K562 (cell line): ENCODE results near the gene MCAT. TPM values are rescaled to one million over a fixed set of nuclear protein-coding genes. Genes with fewer than 3 reads are reported as not detected.

Experiments used
- ARID4B ChIP-seq: sonication (generic); formaldehyde crosslinking; IDR thresholded peaks from 2 replicates; pipeline ENCODE4 v1.8.0; 2022; ENCODE audit warnings: mild to moderate bottlenecking, missing genetic modification reagents
- ASH1L ChIP-seq: fragments of 450-650 bp; IDR thresholded peaks from 2 replicates; pipeline ENCODE4 v1.6.1; 2018; ENCODE audit warnings: borderline replicate concordance, mild to moderate bottlenecking, low read depth; ENCODE audit not compliant: partially characterized antibody
- CTCFL ChIP-seq: IDR thresholded peaks from 2 replicates; pipeline ENCODE4 v1.6.1; 2011; ENCODE audit warnings: borderline replicate concordance, low read depth, mild to moderate bottlenecking, moderate library complexity, low read length; ENCODE audit not compliant: insufficient read depth, poor library complexity, severe bottlenecking
- FOXA1 ChIP-seq: fragments of 450-650 bp; IDR thresholded peaks from 2 replicates; pipeline ENCODE4 v1.6.1; 2016; ENCODE audit warnings: mild to moderate bottlenecking, borderline replicate concordance
- KAT2B ChIP-seq: IDR thresholded peaks from one replicate; pipeline ENCODE4 v1.6.1; 2012; ENCODE audit warnings: low read depth, mild to moderate bottlenecking, control low read depth, inconsistent platforms, low read length, moderate library complexity
- LEF1 ChIP-seq: fragments of 450-650 bp; IDR thresholded peaks from 2 replicates; pipeline ENCODE4 v1.6.1; 2016; ENCODE audit warnings: mild to moderate bottlenecking
- MCM3 ChIP-seq: fragments of 450-650 bp; IDR thresholded peaks from 2 replicates; pipeline ENCODE4 v1.6.1; 2016
- MNT ChIP-seq, 2 experiments: fragments of 450-650 bp; conservative IDR thresholded peaks; 2 replicates each; pipeline ENCODE4 v1.6.1; 2017; ENCODE audit warnings: mild to moderate bottlenecking in 2 of 2, moderate library complexity in 2 of 2
- PATZ1 ChIP-seq: fragments of 250-450 bp; sonication (Bioruptor Pico); IDR thresholded peaks from 2 replicates; pipeline ENCODE4 v1.5.0; 2020; ENCODE audit warnings: mild to moderate bottlenecking, borderline replicate concordance
- POLR2AphosphoS5 ChIP-seq: IDR thresholded peaks from 2 replicates; pipeline ENCODE4 v1.6.1; 2011; ENCODE audit warnings: mild to moderate bottlenecking, low read depth, low read length, moderate library complexity; ENCODE audit not compliant: control insufficient read depth, insufficient read depth
- RBM34 ChIP-seq: fragments of 200-400 bp; formaldehyde crosslinking; IDR thresholded peaks from 2 replicates; pipeline ENCODE4 v1.6.1; 2018; ENCODE audit warnings: low read length, borderline replicate concordance; ENCODE audit not compliant: insufficient read depth
- SIRT6 ChIP-seq: IDR thresholded peaks from one replicate; pipeline ENCODE4 v1.6.1; 2012; ENCODE audit warnings: low read depth, mild to moderate bottlenecking, control low read depth, inconsistent platforms, low read length, moderate library complexity
- SREBF2 ChIP-seq: sonication (generic); formaldehyde crosslinking; IDR thresholded peaks from 2 replicates; pipeline ENCODE4 v1.4.0; 2020; ENCODE audit warnings: mild to moderate bottlenecking, missing genetic modification reagents
- YY1 ChIP-seq, 3 experiments: IDR thresholded peaks; 2 replicates each; pipeline ENCODE4 v1.6.1; 2011; ENCODE audit warnings: low read length in 2 of 3, mild to moderate bottlenecking in 2 of 3, moderate library complexity in 2 of 3, borderline replicate concordance in 1 of 3, control low read depth in 1 of 3, low read depth in 1 of 3; ENCODE audit not compliant: insufficient read depth in 3 of 3, insufficient replicate concordance in 2 of 3, control insufficient read depth in 1 of 3, insufficient read length in 1 of 3; ENCODE audit errors: extremely low read depth in 1 of 3
- polyA plus RNA-seq, 8 experiments: library from polyadenylated mRNA; depleted of rRNA in 4 of 8; stranded (reverse) in 5 of 8; unstranded in 3 of 8; fragments of >200 nt; fragmentation: Nextera tagmentation in 2 of 8; fragmentation: Illumina TruSeq in 1 of 8; extraction: Ambion mirVana in 2 of 8; extraction: Trizol in 1 of 8; gene quantifications; 2 replicates each; pipeline versions ENCODE4 v1.2.1 to v1.2.3, GENCODE V29; 2011 to 2014; ENCODE audit warnings: inconsistent platforms in 1 of 8, missing spikeins in 1 of 8
- total RNA-seq, 7 experiments: library from RNA; depleted of rRNA in 6 of 7; stranded (reverse); fragments of >200 nt in 6 of 7; fragmentation: Illumina TruSeq in 2 of 7; extraction: Trizol in 2 of 7; gene quantifications; 2 replicates each; pipeline versions ENCODE4 v1.2.1 to v1.2.3, GENCODE V29; 2011 to 2021; ENCODE audit warnings: low replicate concordance in 1 of 7

The MCAT gene
- total and polyA plus RNA-seq, 9 of the 15 experiments (the other 6 are each of a cell fraction or from before 2014, with no cell fraction given), result 3.3 to 27.8 (median 13.9) TPM

- TF ChIP-seq ARID4B (CRISPR knock-in tag), result no peak
- TF ChIP-seq ASH1L, result no peak
- no peak for TF ChIP-seq KAT2B
- peak; percentile 63 for TF ChIP-seq MNT (conservative IDR thresholded peaks at IDR 0.05)
- TF ChIP-seq SIRT6, result no peak
- TF ChIP-seq FOXA1, result no peak
- TF ChIP-seq SREBF2 (CRISPR knock-in tag), result no peak
- peak; percentile 69; the same call in 1 of the 2 replicates for TF ChIP-seq POLR2AphosphoS5
- TF ChIP-seq MCM3, result no peak
- TF ChIP-seq PATZ1 (CRISPR knock-in tag), result no peak
- peak in 2 of 3 experiments; percentile 62 to 69 for TF ChIP-seq YY1 (IDR thresholded peaks at IDR 0.05; ENCODE audit: borderline replicate concordance in 1 of 3, control insufficient read depth in 1 of 3, extremely low read depth in 1 of 3, insufficient read depth in 3 of 3, insufficient read length in 1 of 3, insufficient replicate concordance in 2 of 3, low read depth in 1 of 3, low read length in 2 of 3)
- TF ChIP-seq RBM34, result no peak
- TF ChIP-seq LEF1, result no peak; the same call in 1 of the 2 replicates
- TF ChIP-seq CTCFL, result peak; percentile 84
Measured at GRCh38 chr22:43187171-43188099, 44.2 kb upstream of the MCAT start (continued).
